KMS-11 (cell line): Measurements from ENCODE around the gene MEGF11.

Experiments used
- H2AFZ ChIP-seq: fragments of 200-600 bp; sonication (generic); 2 replicates; pipeline ENCODE4 v1.6.1; 2016; ENCODE audit warnings: antibody characterized with exemption, mixed run types, low read depth
- H3K27ac ChIP-seq: fragments of 200-600 bp; sonication (generic); 2 replicates; pipeline ENCODE4 v1.6.1; 2016; ENCODE audit warnings: mild to moderate bottlenecking, mixed run types
- H3K27me3 ChIP-seq: fragments of 200-600 bp; sonication (generic); 2 replicates; pipeline ENCODE4 v1.6.1; 2017; ENCODE audit warnings: mild to moderate bottlenecking, low read depth, mixed run types, moderate library complexity; ENCODE audit not compliant: insufficient read depth
- H3K36me3 ChIP-seq: fragments of 200-600 bp; sonication (generic); 2 replicates; pipeline ENCODE4 v1.6.1; 2017; ENCODE audit warnings: mild to moderate bottlenecking, mixed run types; ENCODE audit not compliant: insufficient read depth
- H3K4me1 ChIP-seq: fragments of 200-600 bp; sonication (generic); 2 replicates; pipeline ENCODE4 v1.6.1; 2016; ENCODE audit warnings: mild to moderate bottlenecking, low read depth, mixed run types; ENCODE audit not compliant: poor library complexity, severe bottlenecking
- H3K4me2 ChIP-seq: fragments of 200-600 bp; sonication (generic); 2 replicates; pipeline ENCODE4 v1.7.0; 2016; ENCODE audit warnings: mild to moderate bottlenecking, mixed run types
- H3K4me3 ChIP-seq: fragments of 200-600 bp; sonication (generic); IDR thresholded peaks from 2 replicates; pipeline ENCODE4 v1.6.1; 2017; ENCODE audit warnings: low read depth, low read length, mixed read lengths; ENCODE audit not compliant: insufficient read depth
- H3K79me2 ChIP-seq: fragments of 200-600 bp; sonication (generic); 2 replicates; pipeline ENCODE4 v1.6.1; 2016; ENCODE audit warnings: low read depth, mixed run types; ENCODE audit not compliant: insufficient read depth
- H3K9ac ChIP-seq: fragments of 200-600 bp; sonication (generic); 2 replicates; pipeline ENCODE4 v1.6.1; 2016; ENCODE audit warnings: mild to moderate bottlenecking, mixed run types
- H4K20me1 ChIP-seq: fragments of 200-600 bp; sonication (generic); 2 replicates; pipeline ENCODE4 v1.6.1; 2016; ENCODE audit warnings: mild to moderate bottlenecking, mixed run types; ENCODE audit not compliant: insufficient read depth
- CTCF ChIP-seq: fragments of 200-600 bp; sonication (generic); conservative IDR thresholded peaks from 2 replicates; pipeline ENCODE4 v1.6.1; 2017; ENCODE audit warnings: low read depth, mild to moderate bottlenecking, antibody characterized with exemption, low read length, moderate library complexity, mixed read lengths

MEGF11 gene

GRCh38 chr15:66224946-66225345 is 28.6 kb downstream of the MEGF11 start:
- TF ChIP-seq CTCF = no peak
- Histone ChIP-seq H3K4me1 (no peaks in the 10 kb centered on the region), H3K4me2 (no peak overlapping the region), H3K27ac (no peak overlapping the region), H3K27me3 (no peaks in the 10 kb centered on the region), H4K20me1 (no peaks in the 10 kb centered on the region), H3K36me3 (no peaks in the 10 kb centered on the region), H3K79me2 (no peaks in the 10 kb centered on the region), H3K9ac (no peak overlapping the region), H3K4me3 (no peak overlapping the region), H2AFZ (no peak overlapping the region)

GRCh38 chr15:66222273-66223198 is 31.0 kb downstream of the MEGF11 start:
- H3K27me3 ChIP-seq = no peaks in the 10 kb centered on the region
- no peak overlapping the region for H3K4me2 ChIP-seq
- no peaks in the 10 kb centered on the region for H3K79me2 ChIP-seq
- no peak for TF ChIP-seq CTCF
- H3K9ac ChIP-seq = no peak overlapping the region
- H3K27ac ChIP-seq = no peak overlapping the region
- H3K4me3 ChIP-seq = no peak overlapping the region
- no peaks in the 10 kb centered on the region for H3K4me1 ChIP-seq
- no peaks in the 10 kb centered on the region for H4K20me1 ChIP-seq
- H3K36me3 ChIP-seq = no peaks in the 10 kb centered on the region
- H2AFZ ChIP-seq = no peak overlapping the region

GRCh38 chr15:66221126-66221525 is 32.4 kb downstream of the MEGF11 start:
- H2AFZ ChIP-seq = no peak overlapping the region
- H3K4me3 ChIP-seq = no peak overlapping the region
- H3K4me1 ChIP-seq = no peaks in the 10 kb centered on the region
- no peaks in the 10 kb centered on the region for H3K36me3 ChIP-seq
- H4K20me1 ChIP-seq = no peaks in the 10 kb centered on the region
- no peak overlapping the region for H3K4me2 ChIP-seq
- H3K27ac ChIP-seq = no peak overlapping the region
- no peak overlapping the region for H3K9ac ChIP-seq
- H3K79me2 ChIP-seq = no peaks in the 10 kb centered on the region
- no peaks in the 10 kb centered on the region for H3K27me3 ChIP-seq
- TF ChIP-seq CTCF = no peak

- Histone ChIP-seq H3K79me2 (no peaks in the 10 kb centered on the region), H3K9ac (no peak overlapping the region), H3K4me3 (no peak overlapping the region), H3K27ac (no peak overlapping the region), H3K27me3 (no peaks in the 10 kb centered on the region), H3K36me3 (no peaks in the 10 kb centered on the region), H4K20me1 (no peaks in the 10 kb centered on the region), H3K4me1 (no peaks in the 10 kb centered on the region), H3K4me2 (no peak overlapping the region), H2AFZ (no peak overlapping the region)
- no peak for TF ChIP-seq CTCF
These were observed 32.9 kb downstream of the MEGF11 start for GRCh38 chr15:66220601-66221000.
